HepG2 (cell line): ENCODE results near the gene EXOSC7. TPM values are rescaled to one million over a fixed set of nuclear protein-coding genes. Genes with fewer than 3 reads are reported as not detected.

Experiments
- CENPT ChIP-seq: sonication (generic); formaldehyde crosslinking; IDR thresholded peaks from 2 replicates; pipeline ENCODE4 v1.8.0; 2022; ENCODE audit warnings: low read depth, mild to moderate bottlenecking, moderate library complexity, missing genetic modification reagents
- ESRRA ChIP-seq: sonication (generic); formaldehyde crosslinking; IDR thresholded peaks from 2 replicates; pipeline ENCODE4 v1.5.1; 2020; ENCODE audit warnings: mild to moderate bottlenecking, low read depth, missing genetic modification reagents
- FOXK2 ChIP-seq: fragments of 450-650 bp; IDR thresholded peaks from 2 replicates; pipeline ENCODE4 v1.6.1; 2016
- HCFC1 ChIP-seq: fragments of 150-350 bp; IDR thresholded peaks from 2 replicates; pipeline ENCODE4 v1.6.1; 2014; ENCODE audit warnings: low read depth, low read length
- HNF4A ChIP-seq: sonication (generic); formaldehyde crosslinking; IDR thresholded peaks from 2 replicates; pipeline ENCODE4 v1.4.0; 2020; ENCODE audit warnings: missing genetic modification reagents
- KDM1A ChIP-seq: IDR thresholded peaks from 2 replicates; pipeline ENCODE4 v1.6.1; 2016; ENCODE audit warnings: missing compliant biosample characterization
- KLF12 ChIP-seq: sonication (generic); formaldehyde crosslinking; IDR thresholded peaks from 2 replicates; pipeline ENCODE4 v1.4.0; 2020; ENCODE audit warnings: missing genetic modification reagents, borderline replicate concordance
- MEIS2 ChIP-seq: sonication (generic); formaldehyde crosslinking; IDR thresholded peaks from 2 replicates; pipeline ENCODE4 v1.9.0; 2021; ENCODE audit warnings: mild to moderate bottlenecking, missing genetic modification reagents
- MTERF4 ChIP-seq: sonication (generic); formaldehyde crosslinking; IDR thresholded peaks from 2 replicates; pipeline ENCODE4 v1.8.0; 2023; ENCODE audit warnings: mild to moderate bottlenecking, missing genetic modification reagents
- MYC ChIP-seq: sonication (generic); formaldehyde crosslinking; IDR thresholded peaks from 2 replicates; pipeline ENCODE4 v1.9.0; 2021; ENCODE audit warnings: missing genetic modification reagents, borderline replicate concordance
- POLR2AphosphoS2 ChIP-seq: IDR thresholded peaks from 2 replicates; pipeline ENCODE4 v1.6.1; 2011; ENCODE audit warnings: low read depth, low read length, improper control_type of control experiment
- REST ChIP-seq, 2 experiments: IDR thresholded peaks; 2 replicates each; pipeline ENCODE4 v1.6.1; 2011 to 2012; ENCODE audit warnings: low read length in 2 of 2, borderline replicate concordance in 1 of 2, low read depth in 1 of 2, mild to moderate bottlenecking in 1 of 2, moderate library complexity in 1 of 2
- REXO4 ChIP-seq: sonication (generic); formaldehyde crosslinking; IDR thresholded peaks from 2 replicates; pipeline ENCODE4 v1.8.0; 2022; ENCODE audit warnings: missing genetic modification reagents, mild to moderate bottlenecking, borderline replicate concordance
- RFX3 ChIP-seq: IDR thresholded peaks from 2 replicates; pipeline ENCODE4 v1.6.1; 2016; ENCODE audit warnings: missing biosample characterization, missing genetic modification reagents
- SKI ChIP-seq: fragments of 450-650 bp; IDR thresholded peaks from one replicate; pipeline ENCODE4 v1.6.1; 2018; ENCODE audit warnings: mild to moderate bottlenecking; ENCODE audit not compliant: partially characterized antibody
- SMAD3 ChIP-seq: sonication (generic); formaldehyde crosslinking; IDR thresholded peaks from 2 replicates; pipeline ENCODE4 v1.4.0; 2020; ENCODE audit warnings: missing genetic modification reagents
- ZFP37 ChIP-seq: sonication (generic); formaldehyde crosslinking; IDR thresholded peaks from 2 replicates; pipeline ENCODE4 v1.4.0; 2020; ENCODE audit warnings: missing genetic modification reagents, borderline replicate concordance
- ZNF550 ChIP-seq: sonication (generic); formaldehyde crosslinking; IDR thresholded peaks from 2 replicates; pipeline ENCODE4 v1.4.0; 2020; ENCODE audit warnings: mild to moderate bottlenecking, missing genetic modification reagents, borderline replicate concordance
- ZNF629 ChIP-seq: sonication (generic); formaldehyde crosslinking; conservative IDR thresholded peaks from 2 replicates; pipeline ENCODE4 v1.5.0; 2020; ENCODE audit warnings: missing genetic modification reagents
- ZNF678 ChIP-seq: sonication (generic); formaldehyde crosslinking; IDR thresholded peaks from 2 replicates; pipeline ENCODE4 v1.4.0; 2020; ENCODE audit warnings: mild to moderate bottlenecking, missing genetic modification reagents
- ZNF766 ChIP-seq: sonication (generic); formaldehyde crosslinking; IDR thresholded peaks from 2 replicates; pipeline ENCODE4 v1.5.0; 2020; ENCODE audit warnings: missing genetic modification reagents, borderline replicate concordance
- ZNF773 ChIP-seq: sonication (generic); formaldehyde crosslinking; IDR thresholded peaks from 2 replicates; pipeline ENCODE4 v1.4.0; 2020; ENCODE audit warnings: missing genetic modification reagents, borderline replicate concordance
- ZNF792 ChIP-seq: IDR thresholded peaks from 2 replicates; pipeline ENCODE4 v1.6.1; 2016
- polyA plus RNA-seq, 8 experiments: library from polyadenylated mRNA; depleted of rRNA in 3 of 8; stranded (reverse) in 7 of 8; unstranded in 1 of 8; fragments of >200 nt; fragmentation: Illumina TruSeq in 4 of 8; extraction: Trizol in 4 of 8; gene quantifications; 2 replicates each; pipeline versions ENCODE4 v1.2.1 to v1.2.3, GENCODE V29; 2011 to 2016; ENCODE audit warnings: low read depth in 4 of 8, missing spikeins in 1 of 8, mixed read lengths in 1 of 8; ENCODE audit not compliant: insufficient read depth in 1 of 8
- total RNA-seq, 5 experiments: library from RNA; depleted of rRNA; stranded (reverse); fragments of >200 nt; fragmentation: Illumina TruSeq; extraction: Trizol; gene quantifications; 2 replicates each; pipeline ENCODE4 v1.2.3, GENCODE V29; 2016; ENCODE audit warnings: low read depth in 1 of 5
- TF ChIP-seq, protein P1 (sequence below): sonication (generic); IDR thresholded peaks from 2 replicates; pipeline ENCODE4 v1.6.1; 2016; ENCODE audit warnings: low read depth, borderline replicate concordance

Gene EXOSC7
- total and polyA plus RNA-seq, 2 of the 13 experiments (the other 11 are each of a cell fraction or from before 2014, with no cell fraction given) = 68.3 to 74.7 TPM

DNA sequence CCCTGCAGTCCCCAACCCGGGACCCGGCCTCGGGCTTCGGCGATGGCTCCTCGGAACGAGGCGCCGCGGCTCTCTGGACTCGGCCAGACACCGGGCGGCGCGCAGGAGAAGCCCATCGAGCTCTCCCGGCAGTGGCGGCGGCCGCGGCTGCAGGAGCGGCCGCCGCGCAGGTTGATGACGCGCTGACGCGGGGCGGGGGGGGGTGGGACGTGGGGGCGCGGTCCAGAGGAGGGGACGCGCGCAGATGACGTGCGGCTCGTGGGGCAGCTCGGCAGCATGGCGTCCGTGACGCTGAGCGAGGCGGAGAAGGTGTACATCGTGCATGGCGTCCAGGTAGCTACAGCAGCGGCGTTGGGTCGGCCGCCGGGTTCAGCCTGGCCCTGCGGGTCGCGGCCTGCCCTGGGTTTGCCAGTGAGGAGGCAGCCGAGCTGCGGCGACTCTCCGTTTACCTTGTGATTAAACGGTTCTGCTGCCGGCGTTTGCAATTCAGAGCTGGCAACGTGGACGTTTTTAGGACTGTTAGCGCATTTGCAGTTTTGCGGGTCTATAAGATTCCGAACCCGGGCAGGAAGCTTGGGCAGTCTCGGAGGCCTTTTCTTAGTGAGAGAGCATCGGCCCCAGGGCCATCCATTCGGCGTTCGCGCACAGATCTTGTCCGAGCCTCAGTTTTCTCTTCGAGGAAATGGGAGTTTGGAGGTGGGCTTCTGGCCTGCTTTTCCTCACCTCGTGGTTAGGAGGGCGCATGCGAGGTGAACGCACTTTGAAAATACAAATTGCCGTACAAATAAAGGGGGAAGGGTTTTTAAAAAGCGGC lies at the start of gene EXOSC7, which contains the start of gene ZDHHC3 (continued):
- TF ChIP-seq ZNF550 (CRISPR knock-in tag) (no peak), MYC (peak; percentile 94), MTERF4 (no peak), SMAD3 (peak; percentile 36; the same call in 1 of the 2 replicates), HNF4A (CRISPR knock-in tag) (no peak), MEIS2 (CRISPR knock-in tag) (peak; percentile 54; the same call in 1 of the 2 replicates), ZNF792 (peak; percentile 88), POLR2AphosphoS2 (no peak), HCFC1 (peak; percentile 51; the same call in 1 of the 2 replicates), RFX3 (CRISPR knock-in tag) (no peak), ZFP37 (CRISPR knock-in tag) (no peak), FOXK2 (no peak), KLF12 (CRISPR knock-in tag) (peak; percentile 58; the same call in 1 of the 2 replicates), ESRRA (CRISPR knock-in tag) (no peak), REST (IDR thresholded peaks at IDR 0.05; ENCODE audit: borderline replicate concordance in 1 of 2, low read depth in 1 of 2, low read length in 2 of 2) (peak in 1 of 2 experiments; percentile 20; a peak in 1 of 4 replicates), REXO4 (CRISPR knock-in tag) (no peak), SKI (no peak), ZNF678 (no peak), ZNF766 (CRISPR knock-in tag) (0 out of 2 replicates have a peak, but pooled peaks have one; percentile 23), CENPT (CRISPR knock-in tag) (no peak), KDM1A (CRISPR knock-in tag) (0 out of 2 replicates have a peak, but pooled peaks have one; percentile 13), ZNF773 (CRISPR knock-in tag) (no peak), ZNF629 (CRISPR knock-in tag) (peak; percentile 97)
- TF ChIP-seq, protein P1, sequence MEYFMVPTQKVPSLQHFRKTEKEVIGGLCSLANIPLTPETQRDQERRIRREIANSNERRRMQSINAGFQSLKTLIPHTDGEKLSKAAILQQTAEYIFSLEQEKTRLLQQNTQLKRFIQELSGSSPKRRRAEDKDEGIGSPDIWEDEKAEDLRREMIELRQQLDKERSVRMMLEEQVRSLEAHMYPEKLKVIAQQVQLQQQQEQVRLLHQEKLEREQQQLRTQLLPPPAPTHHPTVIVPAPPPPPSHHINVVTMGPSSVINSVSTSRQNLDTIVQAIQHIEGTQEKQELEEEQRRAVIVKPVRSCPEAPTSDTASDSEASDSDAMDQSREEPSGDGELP = no peak
